Measurements from ENCODE around the gene IKZF4. TPM values are rescaled to one million over a fixed set of nuclear protein-coding genes. Genes with fewer than 3 reads are reported as not detected.

Gene IKZF4
- total and polyA plus RNA-seq, 10 of the 15 experiments (the other 5 are each of a cell fraction or from before 2014, with no cell fraction given) = 0.74 to 5.5 (median 1.1) TPM

DNA sequence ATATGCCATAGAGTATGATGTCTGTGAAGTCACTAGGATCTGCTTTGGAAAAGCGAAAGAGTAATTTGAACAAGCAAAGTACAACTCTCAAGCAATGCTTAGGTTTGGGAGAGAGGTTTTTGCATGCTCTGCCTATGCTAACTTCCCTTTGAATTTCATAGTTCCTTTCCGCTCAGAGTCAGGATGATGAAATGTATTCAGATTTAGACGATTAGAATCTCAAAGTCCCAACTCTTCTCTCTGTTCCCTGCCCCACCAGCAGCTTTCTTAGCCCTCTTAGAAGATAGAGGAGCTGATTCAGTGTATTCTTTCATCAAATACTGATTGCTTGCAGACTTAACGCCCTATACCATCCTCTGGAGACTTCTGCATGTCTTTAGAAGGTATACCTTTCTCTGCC lies 35.5 kb upstream of the IKZF4 start:
- no peaks in the 10 kb centered on the region for H4K20me1 ChIP-seq (ENCODE audit: control insufficient read depth, insufficient read depth)
- in situ Hi-C loops (cut with MboI) (no loop called here), intact Hi-C loops (cut with micrococcal nuclease; ENCODE audit: unreplicated experiment) (no loop called here)
- peaks cover 3 to 17% of the 10 kb centered on the region in 2 experiments; a peak in 3 of 4 replicates for H3K36me3 ChIP-seq (ENCODE audit: control insufficient read depth in 2 of 2, insufficient read depth in 2 of 2, low read length in 1 of 2)
- SMC1A ChIA-PET (ENCODE audit: uncharacterized antibody, unreplicated experiment) = interaction anchor here (1.1 to 3.5 kb wide), 9 partner anchors 9 to 246 kb away, joined by 3 to 24 read pairs (median 4); partner anchors contain the start of genes PA2G4, RAB5B, RPS26 and SUOX
- no peak overlapping the region for H3K4me2 ChIP-seq (ENCODE audit: control insufficient read depth, insufficient read depth)
- H2AFZ ChIP-seq (ENCODE audit: control insufficient read depth, low read depth, low read length) = no peak overlapping the region
- peaks cover 16% of the 10 kb centered on the region for H3K4me1 ChIP-seq (ENCODE audit: control insufficient read depth, insufficient read depth, low read length)
- CTCF ChIA-PET = interaction anchor here (0.6 to 2.5 kb wide), 9 partner anchors 9 to 246 kb away, joined by 3 to 28 read pairs (median 4); partner anchors contain the start of genes DGKA and RAB5B
- peaks cover 2% of the 10 kb centered on the region for H3K79me2 ChIP-seq (ENCODE audit: control insufficient read depth, insufficient read depth, low read length)
- no peak overlapping the region for H3K9ac ChIP-seq (ENCODE audit: control insufficient read depth, insufficient read depth, low read length)
- no peaks in the 10 kb centered on the region for H3K27me3 ChIP-seq (replicated peaks in 1 of 2; ENCODE audit: control insufficient read depth in 2 of 2, insufficient read depth in 2 of 2, low read length in 1 of 2)
- no peak overlapping the region for H3K4me3 ChIP-seq
- no peaks in the 10 kb centered on the region for H3K9me3 ChIP-seq (replicated peaks; ENCODE audit: control insufficient read depth, insufficient read depth, low read length)
- no peak for DNase-seq (ENCODE audit: low read depth, low spot score)
- H3K27ac ChIP-seq (ENCODE audit: control insufficient read depth, insufficient read depth) = no peak overlapping the region
- no peak for ATAC-seq
- BruUV-seq (replicated peaks) = no TSS peak
- POLR2A ChIA-PET = interaction anchor here (0.5 to 5.6 kb wide), 5 partner anchors 9 to 55 kb away, joined by 3 to 85 read pairs (median 5); partner anchors contain the start of genes RAB5B and SUOX
- no peak for FAIRE-seq
- RAD21 ChIA-PET (ENCODE audit: unreplicated experiment) = interaction anchor here (0.6 to 6.4 kb wide), 4 partner anchors 11 to 55 kb away, joined by 3 to 56 read pairs (median 12); partner anchors contain the start of genes RAB5B and SUOX
- 90% methylated on average over 4 of the region's 4 CpGs for WGBS (ENCODE audit: insufficient coverage, insufficient replicate concordance, low lambda C conversion rate, missing lambda C conversion rate)
- TF ChIP-seq ETV6 (conservative IDR thresholded peaks at IDR 0.05 in 1 of 2, IDR thresholded peaks at IDR 0.05 in 1 of 2; ENCODE audit: borderline replicate concordance in 1 of 2, low read depth in 1 of 2) (no peak), BHLHE40 (IDR thresholded peaks at IDR 0.05; ENCODE audit: borderline replicate concordance in 1 of 2, low read depth in 2 of 2, low read length in 1 of 2) (no peak), EP300 (IDR thresholded peaks at IDR 0.05; ENCODE audit: borderline replicate concordance in 1 of 2, control insufficient read depth in 1 of 2, low read depth in 2 of 2, low read length in 2 of 2) (no peak), ZBED1 (IDR thresholded peaks at IDR 0.05; ENCODE audit: borderline replicate concordance) (no peak), PAX8 (IDR thresholded peaks at IDR 0.05) (no peak), CBFB (IDR thresholded peaks at IDR 0.05; ENCODE audit: low read depth) (no peak), KAT2A (conservative IDR thresholded peaks at IDR 0.05; ENCODE audit: control insufficient read depth, low read depth, low read length) (no peak), SP1 (IDR thresholded peaks at IDR 0.05; ENCODE audit: low read depth, low read length) (no peak), POU2F2 (IDR thresholded peaks at IDR 0.05; ENCODE audit: borderline replicate concordance, low read depth, low read length) (no peak)
- TF ChIP-seq, protein P1, sequence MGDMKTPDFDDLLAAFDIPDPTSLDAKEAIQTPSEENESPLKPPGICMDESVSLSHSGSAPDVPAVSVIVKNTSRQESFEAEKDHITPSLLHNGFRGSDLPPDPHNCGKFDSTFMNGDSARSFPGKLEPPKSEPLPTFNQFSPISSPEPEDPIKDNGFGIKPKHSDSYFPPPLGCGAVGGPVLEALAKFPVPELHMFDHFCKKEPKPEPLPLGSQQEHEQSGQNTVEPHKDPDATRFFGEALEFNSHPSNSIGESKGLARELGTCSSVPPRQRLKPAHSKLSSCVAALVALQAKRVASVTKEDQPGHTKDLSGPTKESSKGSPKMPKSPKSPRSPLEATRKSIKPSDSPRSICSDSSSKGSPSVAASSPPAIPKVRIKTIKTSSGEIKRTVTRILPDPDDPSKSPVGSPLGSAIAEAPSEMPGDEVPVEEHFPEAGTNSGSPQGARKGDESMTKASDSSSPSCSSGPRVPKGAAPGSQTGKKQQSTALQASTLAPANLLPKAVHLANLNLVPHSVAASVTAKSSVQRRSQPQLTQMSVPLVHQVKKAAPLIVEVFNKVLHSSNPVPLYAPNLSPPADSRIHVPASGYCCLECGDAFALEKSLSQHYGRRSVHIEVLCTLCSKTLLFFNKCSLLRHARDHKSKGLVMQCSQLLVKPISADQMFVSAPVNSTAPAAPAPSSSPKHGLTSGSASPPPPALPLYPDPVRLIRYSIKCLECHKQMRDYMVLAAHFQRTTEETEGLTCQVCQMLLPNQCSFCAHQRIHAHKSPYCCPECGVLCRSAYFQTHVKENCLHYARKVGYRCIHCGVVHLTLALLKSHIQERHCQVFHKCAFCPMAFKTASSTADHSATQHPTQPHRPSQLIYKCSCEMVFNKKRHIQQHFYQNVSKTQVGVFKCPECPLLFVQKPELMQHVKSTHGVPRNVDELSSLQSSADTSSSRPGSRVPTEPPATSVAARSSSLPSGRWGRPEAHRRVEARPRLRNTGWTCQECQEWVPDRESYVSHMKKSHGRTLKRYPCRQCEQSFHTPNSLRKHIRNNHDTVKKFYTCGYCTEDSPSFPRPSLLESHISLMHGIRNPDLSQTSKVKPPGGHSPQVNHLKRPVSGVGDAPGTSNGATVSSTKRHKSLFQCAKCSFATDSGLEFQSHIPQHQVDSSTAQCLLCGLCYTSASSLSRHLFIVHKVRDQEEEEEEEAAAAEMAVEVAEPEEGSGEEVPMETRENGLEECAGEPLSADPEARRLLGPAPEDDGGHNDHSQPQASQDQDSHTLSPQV (IDR thresholded peaks at IDR 0.05) = no peak
- TF ChIP-seq, protein P2, sequence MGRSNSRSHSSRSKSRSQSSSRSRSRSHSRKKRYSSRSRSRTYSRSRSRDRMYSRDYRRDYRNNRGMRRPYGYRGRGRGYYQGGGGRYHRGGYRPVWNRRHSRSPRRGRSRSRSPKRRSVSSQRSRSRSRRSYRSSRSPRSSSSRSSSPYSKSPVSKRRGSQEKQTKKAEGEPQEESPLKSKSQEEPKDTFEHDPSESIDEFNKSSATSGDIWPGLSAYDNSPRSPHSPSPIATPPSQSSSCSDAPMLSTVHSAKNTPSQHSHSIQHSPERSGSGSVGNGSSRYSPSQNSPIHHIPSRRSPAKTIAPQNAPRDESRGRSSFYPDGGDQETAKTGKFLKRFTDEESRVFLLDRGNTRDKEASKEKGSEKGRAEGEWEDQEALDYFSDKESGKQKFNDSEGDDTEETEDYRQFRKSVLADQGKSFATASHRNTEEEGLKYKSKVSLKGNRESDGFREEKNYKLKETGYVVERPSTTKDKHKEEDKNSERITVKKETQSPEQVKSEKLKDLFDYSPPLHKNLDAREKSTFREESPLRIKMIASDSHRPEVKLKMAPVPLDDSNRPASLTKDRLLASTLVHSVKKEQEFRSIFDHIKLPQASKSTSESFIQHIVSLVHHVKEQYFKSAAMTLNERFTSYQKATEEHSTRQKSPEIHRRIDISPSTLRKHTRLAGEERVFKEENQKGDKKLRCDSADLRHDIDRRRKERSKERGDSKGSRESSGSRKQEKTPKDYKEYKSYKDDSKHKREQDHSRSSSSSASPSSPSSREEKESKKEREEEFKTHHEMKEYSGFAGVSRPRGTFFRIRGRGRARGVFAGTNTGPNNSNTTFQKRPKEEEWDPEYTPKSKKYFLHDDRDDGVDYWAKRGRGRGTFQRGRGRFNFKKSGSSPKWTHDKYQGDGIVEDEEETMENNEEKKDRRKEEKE (IDR thresholded peaks at IDR 0.05) = no peak
- TF ChIP-seq, protein P3, sequence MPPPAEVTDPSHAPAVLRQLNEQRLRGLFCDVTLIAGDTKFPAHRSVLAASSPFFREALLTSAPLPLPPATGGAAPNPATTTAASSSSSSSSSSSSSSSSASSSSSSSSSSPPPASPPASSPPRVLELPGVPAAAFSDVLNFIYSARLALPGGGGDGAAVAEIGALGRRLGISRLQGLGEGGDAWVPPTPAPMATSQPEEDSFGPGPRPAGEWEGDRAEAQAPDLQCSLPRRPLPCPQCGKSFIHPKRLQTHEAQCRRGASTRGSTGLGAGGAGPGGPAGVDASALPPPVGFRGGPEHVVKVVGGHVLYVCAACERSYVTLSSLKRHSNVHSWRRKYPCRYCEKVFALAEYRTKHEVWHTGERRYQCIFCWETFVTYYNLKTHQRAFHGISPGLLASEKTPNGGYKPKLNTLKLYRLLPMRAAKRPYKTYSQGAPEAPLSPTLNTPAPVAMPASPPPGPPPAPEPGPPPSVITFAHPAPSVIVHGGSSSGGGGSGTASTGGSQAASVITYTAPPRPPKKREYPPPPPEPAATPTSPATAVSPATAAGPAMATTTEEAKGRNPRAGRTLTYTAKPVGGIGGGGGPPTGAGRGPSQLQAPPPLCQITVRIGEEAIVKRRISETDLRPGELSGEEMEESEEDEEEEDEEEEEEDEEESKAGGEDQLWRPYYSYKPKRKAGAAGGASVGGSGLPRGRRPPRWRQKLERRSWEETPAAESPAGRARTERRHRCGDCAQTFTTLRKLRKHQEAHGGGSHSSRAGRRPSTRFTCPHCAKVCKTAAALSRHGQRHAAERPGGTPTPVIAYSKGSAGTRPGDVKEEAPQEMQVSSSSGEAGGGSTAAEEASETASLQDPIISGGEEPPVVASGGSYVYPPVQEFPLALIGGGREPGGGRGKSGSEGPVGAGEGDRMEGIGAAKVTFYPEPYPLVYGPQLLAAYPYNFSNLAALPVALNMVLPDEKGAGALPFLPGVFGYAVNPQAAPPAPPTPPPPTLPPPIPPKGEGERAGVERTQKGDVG (CRISPR knock-in tag; IDR thresholded peaks at IDR 0.05) = no peak

Measured in GM12878 (cell line).